OCI-LY3 (cell line): ENCODE measurements around the gene PAK2.
A peak's percentile ranks its signal among the peaks of the same experiment; 100 is the strongest.
"Not testable (repeated sequence)": the region's sequence is repeated elsewhere in the genome, so short reads cannot be mapped to it uniquely, and the experiment has no call there.

Source experiments
- H2AFZ ChIP-seq: fragments of 200-600, 300-600 bp; shearing (Covaris generic); 2 replicates; pipeline ENCODE4 v1.6.0; 2014; ENCODE audit warnings: antibody characterized with exemption, low read depth, low read length
- H3K27ac ChIP-seq: fragments of 200-600, 300-600 bp; sonication (generic); 2 replicates; pipeline ENCODE4 v1.5.1; 2014; ENCODE audit warnings: mild to moderate bottlenecking, low read length, moderate library complexity, mixed read lengths
- H3K27me3 ChIP-seq: fragments of 200-600, 300-600 bp; sonication (generic); 2 replicates; pipeline ENCODE4 v1.6.1; 2014; ENCODE audit warnings: low read depth, low read length, mixed read lengths
- H3K36me3 ChIP-seq: fragments of 200-600, 300-600 bp; sonication (generic); replicated peaks from 2 replicates; pipeline ENCODE3; 2014; ENCODE audit warnings: low read depth, low read length, mixed read lengths
- H3K4me1 ChIP-seq: fragments of 300-600, 200-600 bp; sonication (generic); 2 replicates; pipeline ENCODE4 v1.6.1; 2014; ENCODE audit warnings: low read length, mixed read lengths
- H3K4me2 ChIP-seq: fragments of 200-600, 300-600 bp; sonication (generic); 2 replicates; pipeline ENCODE4 v1.6.1; 2014; ENCODE audit warnings: low read length, mixed read lengths
- H3K4me3 ChIP-seq: fragments of 300-600, 200-600 bp; sonication (generic); 2 replicates; pipeline ENCODE4 v1.5.1; 2014; ENCODE audit warnings: antibody characterized with exemption, mild to moderate bottlenecking, low read length, moderate library complexity
- H3K79me2 ChIP-seq: fragments of 300-600, 200-600 bp; shearing (Covaris generic); 2 replicates; pipeline ENCODE4 v1.6.1; 2014; ENCODE audit warnings: mild to moderate bottlenecking, low read length, mixed read lengths
- H3K9ac ChIP-seq: fragments of 300-600, 200-600 bp; shearing (Covaris generic); 2 replicates; pipeline ENCODE4 v1.6.0; 2014; ENCODE audit warnings: mild to moderate bottlenecking, low read length, moderate library complexity
- H3K9me3 ChIP-seq: fragments of 200-600, 300-600 bp; shearing (Covaris generic); 2 replicates; pipeline ENCODE4 v1.6.1; 2014; ENCODE audit warnings: low read length, mixed read lengths; ENCODE audit not compliant: insufficient read depth
- H4K20me1 ChIP-seq: fragments of 200-600, 300-600 bp; sonication (generic); 2 replicates; pipeline ENCODE4 v1.6.1; 2016; ENCODE audit warnings: low read length, mixed read lengths; ENCODE audit not compliant: insufficient read depth
- EZH2phosphoT487 ChIP-seq: fragments of 200-600 bp; shearing (Covaris generic); IDR thresholded peaks from 2 replicates; pipeline ENCODE4 v1.6.1; 2018; ENCODE audit warnings: antibody characterized with exemption, mixed run types, low read depth
- TF ChIP-seq, protein P1 (sequence below): fragments of 200-600, 300-600 bp; sonication (generic); IDR thresholded peaks from 2 replicates; pipeline ENCODE4 v1.5.1; 2014; ENCODE audit warnings: antibody characterized with exemption, low read length, low read depth

The PAK2 gene

DNA sequence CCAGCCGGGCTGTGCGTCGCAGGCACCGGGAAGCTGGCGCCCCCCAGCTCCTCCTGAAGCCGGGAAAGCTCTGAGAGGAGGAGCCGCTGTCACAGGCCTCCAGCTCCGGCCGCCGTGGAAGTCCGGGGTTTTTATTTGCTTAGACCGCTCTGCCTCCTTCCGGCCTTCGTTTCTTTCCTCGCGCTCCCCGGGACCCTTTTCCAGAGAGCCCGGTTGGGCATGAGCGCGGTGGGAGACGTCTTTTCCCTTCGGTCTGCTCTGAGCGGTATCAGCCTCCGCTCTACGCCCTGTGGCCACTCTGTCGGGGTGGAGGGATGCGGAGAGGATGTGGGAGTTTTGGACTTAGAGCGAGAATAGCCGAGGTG, 128.6 kb downstream of the PAK2 start:
- Histone ChIP-seq H3K79me2 (peaks cover 56% of the 10 kb centered on the region), H2AFZ (no peak overlapping the region; the same call in 1 of the 2 replicates), H3K4me1 (peaks cover 13% of the 10 kb centered on the region), H3K9ac (peak overlapping the region; percentile 76), H3K4me2 (peak overlapping the region; percentile 88), H3K27me3 (no peaks in the 10 kb centered on the region), H3K4me3 (peak overlapping the region; percentile 83), H3K9me3 (no peaks in the 10 kb centered on the region), H4K20me1 (peaks cover 17% of the 10 kb centered on the region; the same call in 1 of the 2 replicates), H3K36me3 (no peaks in the 10 kb centered on the region), H3K27ac (peak overlapping the region; percentile 49)
- no peak for TF ChIP-seq EZH2phosphoT487
- TF ChIP-seq, protein P1, sequence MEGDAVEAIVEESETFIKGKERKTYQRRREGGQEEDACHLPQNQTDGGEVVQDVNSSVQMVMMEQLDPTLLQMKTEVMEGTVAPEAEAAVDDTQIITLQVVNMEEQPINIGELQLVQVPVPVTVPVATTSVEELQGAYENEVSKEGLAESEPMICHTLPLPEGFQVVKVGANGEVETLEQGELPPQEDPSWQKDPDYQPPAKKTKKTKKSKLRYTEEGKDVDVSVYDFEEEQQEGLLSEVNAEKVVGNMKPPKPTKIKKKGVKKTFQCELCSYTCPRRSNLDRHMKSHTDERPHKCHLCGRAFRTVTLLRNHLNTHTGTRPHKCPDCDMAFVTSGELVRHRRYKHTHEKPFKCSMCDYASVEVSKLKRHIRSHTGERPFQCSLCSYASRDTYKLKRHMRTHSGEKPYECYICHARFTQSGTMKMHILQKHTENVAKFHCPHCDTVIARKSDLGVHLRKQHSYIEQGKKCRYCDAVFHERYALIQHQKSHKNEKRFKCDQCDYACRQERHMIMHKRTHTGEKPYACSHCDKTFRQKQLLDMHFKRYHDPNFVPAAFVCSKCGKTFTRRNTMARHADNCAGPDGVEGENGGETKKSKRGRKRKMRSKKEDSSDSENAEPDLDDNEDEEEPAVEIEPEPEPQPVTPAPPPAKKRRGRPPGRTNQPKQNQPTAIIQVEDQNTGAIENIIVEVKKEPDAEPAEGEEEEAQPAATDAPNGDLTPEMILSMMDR = no peak

DNA sequence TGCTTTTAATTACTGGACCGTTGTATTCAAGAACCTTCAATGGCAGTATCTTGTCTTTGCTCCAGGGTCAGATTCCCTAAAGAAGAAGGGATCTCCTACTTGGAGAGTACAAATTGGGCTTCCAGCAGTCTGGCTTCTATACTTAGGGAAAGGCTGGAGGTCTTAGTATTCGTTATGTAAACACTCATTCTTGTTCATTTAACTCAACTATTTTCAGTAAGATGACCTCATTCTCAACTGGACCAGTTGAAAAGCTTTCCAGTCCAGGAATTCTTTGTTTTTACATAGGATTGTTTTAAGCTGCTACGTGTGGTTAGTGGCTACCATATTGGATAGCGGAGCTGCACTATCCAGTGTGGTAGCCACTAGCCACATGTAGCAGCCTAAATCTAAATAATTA, 132.7 kb downstream of the PAK2 start:
- H3K79me2 ChIP-seq = peaks cover 96% of the 10 kb centered on the region
- no peak overlapping the region for H3K9ac ChIP-seq
- H3K27ac ChIP-seq = no peak overlapping the region
- no peak overlapping the region for H3K4me2 ChIP-seq
- H3K9me3 ChIP-seq = no peaks in the 10 kb centered on the region
- H3K4me3 ChIP-seq = no peak overlapping the region
- H2AFZ ChIP-seq = no peak overlapping the region
- TF ChIP-seq, protein P1 = no peak
- TF ChIP-seq EZH2phosphoT487 = no peak
- no peaks in the 10 kb centered on the region for H3K36me3 ChIP-seq
- peaks cover 9% of the 10 kb centered on the region for H3K4me1 ChIP-seq
- no peaks in the 10 kb centered on the region for H3K27me3 ChIP-seq
- peaks cover 24% of the 10 kb centered on the region for H4K20me1 ChIP-seq

DNA sequence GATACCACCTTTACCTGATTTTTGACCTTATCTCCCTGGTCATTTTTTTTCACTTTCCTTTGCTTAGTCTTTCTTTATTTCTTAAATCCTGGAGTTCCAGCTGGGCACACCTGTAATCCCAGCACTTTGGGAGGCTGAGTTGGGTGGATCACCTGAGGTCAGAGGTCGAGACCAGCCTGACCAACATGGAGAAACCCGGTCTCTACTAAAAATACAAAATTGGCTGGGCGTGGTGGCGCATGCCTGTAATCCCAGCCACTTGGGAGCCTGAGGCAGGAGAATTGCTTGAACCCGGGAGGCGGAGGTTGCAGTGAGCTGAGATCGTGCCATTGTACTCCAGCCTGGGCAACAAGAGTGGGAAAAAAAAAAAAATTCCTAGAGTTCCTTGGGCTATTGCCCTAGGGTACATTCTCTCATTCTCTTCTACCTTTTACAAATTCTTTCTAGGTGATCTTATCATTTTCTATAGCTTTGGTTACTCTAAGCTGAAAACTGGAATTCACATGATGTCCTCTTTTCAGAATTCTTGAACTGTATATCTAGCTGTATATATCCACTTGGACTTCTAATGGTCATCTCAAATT, 134.9 kb downstream of the PAK2 start:
- H3K4me1 ChIP-seq, H3K9me3 ChIP-seq, H3K9ac ChIP-seq, H3K27me3 ChIP-seq, H2AFZ ChIP-seq, H3K27ac ChIP-seq, H3K36me3 ChIP-seq, H3K4me2 ChIP-seq, H3K4me3 ChIP-seq: not testable (repeated sequence)
- peaks cover 33% of the 10 kb centered on the region for H4K20me1 ChIP-seq
- H3K79me2 ChIP-seq = peaks cover 100% of the 10 kb centered on the region

DNA sequence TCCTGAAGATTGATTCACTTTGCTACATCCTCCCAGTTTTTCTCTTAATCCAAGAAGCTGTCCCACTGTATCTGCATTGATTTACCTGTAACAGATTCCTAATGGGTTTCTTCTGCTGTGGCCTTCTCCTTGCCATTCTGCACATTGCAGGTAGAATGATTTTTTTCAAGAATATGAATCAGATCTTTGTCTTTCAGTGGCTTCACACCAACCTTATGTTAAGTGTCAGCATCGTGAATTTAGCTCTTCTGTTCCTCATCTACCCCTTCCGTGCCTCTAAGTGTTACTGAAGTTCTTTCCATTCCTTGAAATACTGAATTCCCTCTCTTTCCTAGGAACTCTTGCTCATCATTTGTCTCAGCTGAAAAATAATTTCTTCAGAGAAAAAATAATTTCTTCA, 135.6 kb downstream of the PAK2 start:
- no peak overlapping the region for H3K4me3 ChIP-seq
- H3K79me2 ChIP-seq = peaks cover 100% of the 10 kb centered on the region
- peaks cover 31% of the 10 kb centered on the region for H4K20me1 ChIP-seq
- H3K36me3 ChIP-seq = no peaks in the 10 kb centered on the region
- no peak overlapping the region for H3K4me2 ChIP-seq
- no peak overlapping the region for H3K9ac ChIP-seq
- H3K4me1 ChIP-seq = no peaks in the 10 kb centered on the region
- no peaks in the 10 kb centered on the region for H3K9me3 ChIP-seq
- no peak for TF ChIP-seq EZH2phosphoT487
- TF ChIP-seq, protein P1 = no peak
- no peak overlapping the region for H3K27ac ChIP-seq
- H3K27me3 ChIP-seq = no peaks in the 10 kb centered on the region
- no peak overlapping the region for H2AFZ ChIP-seq
